Measurements from ENCODE around the gene DDI2. TPM values are rescaled to one million over a fixed set of nuclear protein-coding genes. Genes with fewer than 3 reads are reported as not detected.

Gene DDI2
- total and polyA plus RNA-seq, 9 of the 15 experiments (the other 6 are each of a cell fraction or from before 2014, with no cell fraction given): 6.5 to 48.4 (median 21.2) TPM

DNA sequence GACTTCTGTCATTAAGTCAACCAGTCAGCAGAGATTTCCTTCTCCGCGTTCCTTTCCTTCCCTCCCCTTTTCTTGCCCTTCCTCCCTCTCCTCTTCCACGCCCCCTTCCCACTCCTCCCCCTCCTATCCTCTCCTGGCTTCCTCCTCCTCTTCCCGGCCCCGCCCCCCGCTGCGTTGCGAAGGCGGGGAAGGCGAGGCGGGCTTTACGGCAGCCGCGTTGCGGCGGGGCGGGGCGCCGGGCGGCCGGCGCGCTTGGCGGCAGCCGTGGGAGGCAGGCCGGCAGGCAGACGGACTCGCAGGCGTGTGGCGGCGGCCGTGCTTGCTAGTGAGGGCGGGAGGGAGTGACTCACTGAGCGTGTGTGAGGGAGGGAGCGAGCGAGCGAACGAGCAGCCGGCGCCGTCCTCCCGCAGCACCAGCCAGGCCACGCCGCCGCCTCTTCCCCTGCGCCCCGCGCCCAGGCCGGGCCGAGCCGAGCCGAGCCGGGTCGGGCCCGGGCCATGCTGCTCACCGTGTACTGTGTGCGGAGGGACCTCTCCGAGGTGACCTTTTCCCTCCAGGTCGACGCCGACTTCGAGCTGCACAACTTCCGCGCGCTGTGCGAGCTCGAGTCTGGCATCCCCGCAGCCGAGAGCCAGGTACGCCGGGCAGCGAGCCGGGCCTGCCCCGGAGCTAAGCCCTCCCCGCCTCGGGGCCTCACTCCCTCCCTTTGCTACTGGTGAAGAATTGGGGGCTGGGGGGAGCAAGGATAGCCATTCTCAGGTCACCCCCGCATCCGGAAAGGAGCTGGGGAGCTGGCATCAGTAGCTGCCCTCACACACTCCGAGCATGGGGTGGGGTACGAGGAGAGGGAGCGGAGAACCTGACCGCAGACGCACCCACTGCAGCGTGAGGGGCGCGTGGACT is at the start of gene DDI2 (continued):
- TF ChIP-seq, protein P1, sequence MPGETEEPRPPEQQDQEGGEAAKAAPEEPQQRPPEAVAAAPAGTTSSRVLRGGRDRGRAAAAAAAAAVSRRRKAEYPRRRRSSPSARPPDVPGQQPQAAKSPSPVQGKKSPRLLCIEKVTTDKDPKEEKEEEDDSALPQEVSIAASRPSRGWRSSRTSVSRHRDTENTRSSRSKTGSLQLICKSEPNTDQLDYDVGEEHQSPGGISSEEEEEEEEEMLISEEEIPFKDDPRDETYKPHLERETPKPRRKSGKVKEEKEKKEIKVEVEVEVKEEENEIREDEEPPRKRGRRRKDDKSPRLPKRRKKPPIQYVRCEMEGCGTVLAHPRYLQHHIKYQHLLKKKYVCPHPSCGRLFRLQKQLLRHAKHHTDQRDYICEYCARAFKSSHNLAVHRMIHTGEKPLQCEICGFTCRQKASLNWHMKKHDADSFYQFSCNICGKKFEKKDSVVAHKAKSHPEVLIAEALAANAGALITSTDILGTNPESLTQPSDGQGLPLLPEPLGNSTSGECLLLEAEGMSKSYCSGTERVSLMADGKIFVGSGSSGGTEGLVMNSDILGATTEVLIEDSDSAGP (CRISPR knock-in tag; IDR thresholded peaks at IDR 0.05): no peak; the same call in 1 of the 2 replicates
- no peak for TF ChIP-seq TOE1 (IDR thresholded peaks at IDR 0.05; ENCODE audit: borderline replicate concordance)
- no peak for TF ChIP-seq TOE1 (CRISPR knock-in tag; IDR thresholded peaks at IDR 0.05; ENCODE audit: borderline replicate concordance, low read depth)
- TF ChIP-seq HCFC1 (IDR thresholded peaks at IDR 0.05; ENCODE audit: low read depth, low read length): peak; percentile 64
- TF ChIP-seq KLF1 (tag; IDR thresholded peaks at IDR 0.05): peak; percentile 52; the same call in 1 of the 2 replicates
- TF ChIP-seq, protein P2, sequence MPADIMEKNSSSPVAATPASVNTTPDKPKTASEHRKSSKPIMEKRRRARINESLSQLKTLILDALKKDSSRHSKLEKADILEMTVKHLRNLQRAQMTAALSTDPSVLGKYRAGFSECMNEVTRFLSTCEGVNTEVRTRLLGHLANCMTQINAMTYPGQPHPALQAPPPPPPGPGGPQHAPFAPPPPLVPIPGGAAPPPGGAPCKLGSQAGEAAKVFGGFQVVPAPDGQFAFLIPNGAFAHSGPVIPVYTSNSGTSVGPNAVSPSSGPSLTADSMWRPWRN (IDR thresholded peaks at IDR 0.05; ENCODE audit: low read depth): peak; percentile 40; the same call in 1 of the 2 replicates
- TF ChIP-seq, protein P3, sequence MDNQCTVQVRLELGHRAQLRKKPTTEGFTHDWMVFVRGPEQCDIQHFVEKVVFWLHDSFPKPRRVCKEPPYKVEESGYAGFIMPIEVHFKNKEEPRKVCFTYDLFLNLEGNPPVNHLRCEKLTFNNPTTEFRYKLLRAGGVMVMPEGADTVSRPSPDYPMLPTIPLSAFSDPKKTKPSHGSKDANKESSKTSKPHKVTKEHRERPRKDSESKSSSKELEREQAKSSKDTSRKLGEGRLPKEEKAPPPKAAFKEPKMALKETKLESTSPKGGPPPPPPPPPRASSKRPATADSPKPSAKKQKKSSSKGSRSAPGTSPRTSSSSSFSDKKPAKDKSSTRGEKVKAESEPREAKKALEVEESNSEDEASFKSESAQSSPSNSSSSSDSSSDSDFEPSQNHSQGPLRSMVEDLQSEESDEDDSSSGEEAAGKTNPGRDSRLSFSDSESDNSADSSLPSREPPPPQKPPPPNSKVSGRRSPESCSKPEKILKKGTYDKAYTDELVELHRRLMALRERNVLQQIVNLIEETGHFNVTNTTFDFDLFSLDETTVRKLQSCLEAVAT (IDR thresholded peaks at IDR 0.05): peak in 1 of 2 experiments; percentile 76; a peak in 1 of 4 replicates
- TF ChIP-seq MBD2 (IDR thresholded peaks at IDR 0.05; ENCODE audit: borderline replicate concordance, low read depth): 0 out of 2 replicates have a peak, but pooled peaks have one; percentile 21
- TF ChIP-seq, protein P4, sequence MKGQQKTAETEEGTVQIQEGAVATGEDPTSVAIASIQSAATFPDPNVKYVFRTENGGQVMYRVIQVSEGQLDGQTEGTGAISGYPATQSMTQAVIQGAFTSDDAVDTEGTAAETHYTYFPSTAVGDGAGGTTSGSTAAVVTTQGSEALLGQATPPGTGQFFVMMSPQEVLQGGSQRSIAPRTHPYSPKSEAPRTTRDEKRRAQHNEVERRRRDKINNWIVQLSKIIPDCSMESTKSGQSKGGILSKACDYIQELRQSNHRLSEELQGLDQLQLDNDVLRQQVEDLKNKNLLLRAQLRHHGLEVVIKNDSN (CRISPR knock-in tag; IDR thresholded peaks at IDR 0.05): 0 out of 2 replicates have a peak, but pooled peaks have one; percentile 37
- TF ChIP-seq, protein P5, sequence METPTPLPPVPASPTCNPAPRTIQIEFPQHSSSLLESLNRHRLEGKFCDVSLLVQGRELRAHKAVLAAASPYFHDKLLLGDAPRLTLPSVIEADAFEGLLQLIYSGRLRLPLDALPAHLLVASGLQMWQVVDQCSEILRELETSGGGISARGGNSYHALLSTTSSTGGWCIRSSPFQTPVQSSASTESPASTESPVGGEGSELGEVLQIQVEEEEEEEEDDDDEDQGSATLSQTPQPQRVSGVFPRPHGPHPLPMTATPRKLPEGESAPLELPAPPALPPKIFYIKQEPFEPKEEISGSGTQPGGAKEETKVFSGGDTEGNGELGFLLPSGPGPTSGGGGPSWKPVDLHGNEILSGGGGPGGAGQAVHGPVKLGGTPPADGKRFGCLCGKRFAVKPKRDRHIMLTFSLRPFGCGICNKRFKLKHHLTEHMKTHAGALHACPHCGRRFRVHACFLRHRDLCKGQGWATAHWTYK (CRISPR knock-in tag; IDR thresholded peaks at IDR 0.05): peak; percentile 43; the same call in 1 of the 2 replicates
- no peak for TF ChIP-seq MCM2 (IDR thresholded peaks at IDR 0.05; ENCODE audit: low read depth)
- TF ChIP-seq ZNF707 (CRISPR knock-in tag; conservative IDR thresholded peaks at IDR 0.05): no peak
- peak; percentile 98 for TF ChIP-seq RBFOX2 (IDR thresholded peaks at IDR 0.05; ENCODE audit: low read depth, low read length)
- no peak for TF ChIP-seq NR2C1 (IDR thresholded peaks at IDR 0.05)
- TF ChIP-seq NR2C1 (tag; IDR thresholded peaks at IDR 0.05): no peak
- peak in 1 of 2 experiments; percentile 77; a peak in 1 of 4 replicates for TF ChIP-seq SRF (CRISPR knock-in tag; IDR thresholded peaks at IDR 0.05)
- no peak for TF ChIP-seq TEAD2 (tag; IDR thresholded peaks at IDR 0.05)
- TF ChIP-seq MYC (IDR thresholded peaks at IDR 0.05; ENCODE audit: low read depth, low read length): peak; percentile 89
- no peak; the same call in 1 of the 2 replicates for TF ChIP-seq MYC (CRISPR knock-in tag; IDR thresholded peaks at IDR 0.05; ENCODE audit: borderline replicate concordance, low read depth)
